ENCODE results near the gene KCTD5. TPM values are rescaled to one million over a fixed set of nuclear protein-coding genes. Genes with fewer than 3 reads are reported as not detected.
"Not testable (repeated sequence)": the region's sequence is repeated elsewhere in the genome, so short reads cannot be mapped to it uniquely, and the experiment has no call there.

The KCTD5 gene
- total and polyA plus RNA-seq, 2 of the 8 experiments (the other 6 are each of a cell fraction or from before 2014, with no cell fraction given), result 26.6 to 31.8 TPM

- WGBS, 2 experiments (ENCODE audit: extremely low coverage in 1 of 2, insufficient coverage in 1 of 2, insufficient read length in 1 of 2, insufficient replicate concordance in 2 of 2, low coverage in 1 of 2, low lambda C conversion rate in 2 of 2, missing lambda C conversion rate in 1 of 2), result no CpG with 5 or more reads among the region's 9 CpGs
Observed at GRCh38 chr16:2639722-2640072, 42.6 kb upstream of the KCTD5 start.

DNA sequence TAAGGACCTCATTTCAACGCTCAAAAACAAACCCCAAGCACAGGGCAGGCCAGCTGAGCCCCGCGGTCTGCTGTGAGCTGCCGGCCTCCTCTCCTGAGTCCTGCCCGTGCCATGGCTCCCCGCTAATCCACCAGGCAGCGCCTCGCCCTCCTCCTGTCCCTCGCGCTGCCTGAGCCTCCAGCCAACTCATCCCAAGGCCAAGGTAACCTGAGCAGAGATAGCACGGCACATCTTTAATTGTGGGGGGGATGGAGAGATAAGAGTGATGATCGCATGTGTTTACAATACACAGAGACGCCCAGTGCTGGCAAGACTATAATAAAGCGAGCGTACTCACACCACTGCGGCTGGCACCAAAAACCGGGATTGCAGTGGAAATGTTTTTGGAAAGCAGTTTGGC, 39.8 kb upstream of the KCTD5 start:
- H2BK20ac ChIP-seq (ENCODE audit: low read length); CTCF ChIA-PET (ENCODE audit: partially characterized antibody); H3K18ac ChIP-seq (ENCODE audit: extremely low read depth, low read length); H2AK5ac ChIP-seq (ENCODE audit: low read depth, low read length); H3K79me1 ChIP-seq (ENCODE audit: low read depth, low read length); H3K27ac ChIP-seq (ENCODE audit: low read depth, low read length); H3K9me3 ChIP-seq (ENCODE audit: insufficient read depth in 2 of 2, low read depth in 1 of 2, low read length in 1 of 2); DNase-seq (ENCODE audit: low read depth in 1 of 2, low spot score in 2 of 2); H2BK15ac ChIP-seq (ENCODE audit: low read length); H3K4ac ChIP-seq (replicated peaks; ENCODE audit: insufficient read length, low read depth, low read length); FAIRE-seq; H2AFZ ChIP-seq (ENCODE audit: low read length); H3K36me3 ChIP-seq (ENCODE audit: control insufficient read depth in 2 of 4, insufficient read depth in 4 of 4, low read length in 3 of 4); H4K8ac ChIP-seq (ENCODE audit: extremely low read depth, insufficient read depth, low read length); H2BK12ac ChIP-seq (ENCODE audit: low read depth, low read length); H3K23ac ChIP-seq (ENCODE audit: insufficient read length); H3K14ac ChIP-seq (ENCODE audit: insufficient read length); H3K27me3 ChIP-seq (replicated peaks in 1 of 4; ENCODE audit: control insufficient read depth in 3 of 4, extremely low read depth in 1 of 4, insufficient read depth in 3 of 4, low read length in 3 of 4); H3K23me2 ChIP-seq (ENCODE audit: low read depth, low read length); H4K20me1 ChIP-seq (replicated peaks in 1 of 2; ENCODE audit: control insufficient read depth in 1 of 2, insufficient read depth in 2 of 2, low read length in 2 of 2); H4K91ac ChIP-seq (replicated peaks; ENCODE audit: insufficient read length, low read length); H3K79me2 ChIP-seq (ENCODE audit: control insufficient read depth in 1 of 2, insufficient read depth in 2 of 2, low read length in 2 of 2); H4K5ac ChIP-seq (ENCODE audit: insufficient read length, low read depth, low read length); H3K56ac ChIP-seq (replicated peaks; ENCODE audit: insufficient read length, low read depth, low read length); POLR2A ChIA-PET (ENCODE audit: partially characterized antibody); H2BK120ac ChIP-seq (replicated peaks; ENCODE audit: low read depth, low read length); H3K4me1 ChIP-seq (replicated peaks in 1 of 4; ENCODE audit: control insufficient read depth in 3 of 4, insufficient read depth in 4 of 4, low read length in 3 of 4); H3K9ac ChIP-seq (replicated peaks in 1 of 4; ENCODE audit: extremely low read depth in 1 of 4, low read depth in 3 of 4, low read length in 3 of 4); H3K4me3 ChIP-seq (ENCODE audit: extremely low read depth in 1 of 4, insufficient read depth in 2 of 4, low read depth in 3 of 4, low read length in 4 of 4); H3K4me2 ChIP-seq (ENCODE audit: insufficient read depth in 1 of 2, low read depth in 2 of 2, low read length in 2 of 2); H2BK5ac ChIP-seq (ENCODE audit: low read depth, low read length): not testable (repeated sequence)
- no CpG with 5 or more reads among the region's 17 CpGs for WGBS, 2 experiments (ENCODE audit: extremely low coverage in 1 of 2, insufficient coverage in 1 of 2, insufficient read length in 1 of 2, insufficient replicate concordance in 2 of 2, low coverage in 1 of 2, low lambda C conversion rate in 2 of 2, missing lambda C conversion rate in 1 of 2)

More at GRCh38 chr16:2639722-2640072, 42.6 kb upstream of the KCTD5 start:
- H4K91ac ChIP-seq (replicated peaks; ENCODE audit: insufficient read length, low read length); H3K36me3 ChIP-seq (ENCODE audit: control insufficient read depth in 2 of 4, insufficient read depth in 4 of 4, low read length in 3 of 4); H4K5ac ChIP-seq (ENCODE audit: insufficient read length, low read depth, low read length); H3K4me1 ChIP-seq (replicated peaks in 1 of 4; ENCODE audit: control insufficient read depth in 3 of 4, insufficient read depth in 4 of 4, low read length in 3 of 4); H3K18ac ChIP-seq (ENCODE audit: extremely low read depth, low read length); H2BK120ac ChIP-seq (replicated peaks; ENCODE audit: low read depth, low read length); DNase-seq (ENCODE audit: low read depth in 1 of 2, low spot score in 2 of 2); H3K79me1 ChIP-seq (ENCODE audit: low read depth, low read length); H3K23ac ChIP-seq (ENCODE audit: insufficient read length); CTCF ChIA-PET (ENCODE audit: partially characterized antibody); H2AFZ ChIP-seq (ENCODE audit: low read length); H3K56ac ChIP-seq (replicated peaks; ENCODE audit: insufficient read length, low read depth, low read length); H3K27ac ChIP-seq (ENCODE audit: low read depth, low read length); H3K14ac ChIP-seq (ENCODE audit: insufficient read length); H2BK15ac ChIP-seq (ENCODE audit: low read length); POLR2A ChIA-PET (ENCODE audit: partially characterized antibody); H3K79me2 ChIP-seq (ENCODE audit: control insufficient read depth in 1 of 2, insufficient read depth in 2 of 2, low read length in 2 of 2); H3K9me3 ChIP-seq (ENCODE audit: insufficient read depth in 2 of 2, low read depth in 1 of 2, low read length in 1 of 2); H2AK5ac ChIP-seq (ENCODE audit: low read depth, low read length); H3K23me2 ChIP-seq (ENCODE audit: low read depth, low read length); H2BK5ac ChIP-seq (ENCODE audit: low read depth, low read length); FAIRE-seq; H3K4ac ChIP-seq (replicated peaks; ENCODE audit: insufficient read length, low read depth, low read length); H4K8ac ChIP-seq (ENCODE audit: extremely low read depth, insufficient read depth, low read length); H4K20me1 ChIP-seq (replicated peaks in 1 of 2; ENCODE audit: control insufficient read depth in 1 of 2, insufficient read depth in 2 of 2, low read length in 2 of 2); H2BK20ac ChIP-seq (ENCODE audit: low read length); H2BK12ac ChIP-seq (ENCODE audit: low read depth, low read length); H3K9ac ChIP-seq (replicated peaks in 1 of 4; ENCODE audit: extremely low read depth in 1 of 4, low read depth in 3 of 4, low read length in 3 of 4); H3K27me3 ChIP-seq (replicated peaks in 1 of 4; ENCODE audit: control insufficient read depth in 3 of 4, extremely low read depth in 1 of 4, insufficient read depth in 3 of 4, low read length in 3 of 4); H3K4me2 ChIP-seq (ENCODE audit: insufficient read depth in 1 of 2, low read depth in 2 of 2, low read length in 2 of 2); H3K4me3 ChIP-seq (ENCODE audit: extremely low read depth in 1 of 4, insufficient read depth in 2 of 4, low read depth in 3 of 4, low read length in 4 of 4): not testable (repeated sequence)
